ENCODE data around the gene ZGRF1. TPM values are rescaled to one million over a fixed set of nuclear protein-coding genes. Genes with fewer than 3 reads are reported as not detected.
A peak's percentile ranks its signal among the peaks of the same experiment; 100 is the strongest.
"Not testable (repeated sequence)": the region's sequence is repeated elsewhere in the genome, so short reads cannot be mapped to it uniquely, and the experiment has no call there.

The ZGRF1 gene
- total RNA-seq, 1 donor from 2014 or later = 19.9 TPM

DNA sequence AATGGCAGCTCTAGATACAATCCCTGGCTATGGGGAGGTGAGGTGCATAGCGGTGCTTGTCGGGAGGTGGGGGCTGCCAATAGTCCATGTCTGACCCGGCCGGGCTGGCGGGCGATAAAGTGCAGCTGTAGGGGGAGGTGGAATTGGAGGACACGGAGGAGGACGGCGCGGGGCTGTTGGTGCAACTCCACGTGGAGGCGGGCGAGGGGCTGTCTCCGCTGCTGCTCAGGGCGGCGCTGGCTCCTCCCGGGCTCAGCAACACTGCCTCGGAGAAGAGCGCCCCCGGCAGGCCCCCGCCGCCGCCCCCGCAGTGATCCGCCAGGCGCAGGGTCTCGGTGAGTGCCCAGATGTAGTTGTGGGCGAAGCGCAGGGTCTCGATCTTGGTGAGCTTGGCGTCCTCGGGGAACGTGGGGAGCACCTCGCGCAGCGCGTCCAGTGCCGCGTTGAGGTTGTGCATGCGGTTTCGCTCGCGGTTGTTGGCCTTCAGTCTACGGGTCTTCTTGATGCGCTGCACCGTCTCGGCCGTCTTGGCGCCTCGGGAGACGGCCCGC lies 122.0 kb downstream of the ZGRF1 start:
- DNase-seq = no peak

DNA sequence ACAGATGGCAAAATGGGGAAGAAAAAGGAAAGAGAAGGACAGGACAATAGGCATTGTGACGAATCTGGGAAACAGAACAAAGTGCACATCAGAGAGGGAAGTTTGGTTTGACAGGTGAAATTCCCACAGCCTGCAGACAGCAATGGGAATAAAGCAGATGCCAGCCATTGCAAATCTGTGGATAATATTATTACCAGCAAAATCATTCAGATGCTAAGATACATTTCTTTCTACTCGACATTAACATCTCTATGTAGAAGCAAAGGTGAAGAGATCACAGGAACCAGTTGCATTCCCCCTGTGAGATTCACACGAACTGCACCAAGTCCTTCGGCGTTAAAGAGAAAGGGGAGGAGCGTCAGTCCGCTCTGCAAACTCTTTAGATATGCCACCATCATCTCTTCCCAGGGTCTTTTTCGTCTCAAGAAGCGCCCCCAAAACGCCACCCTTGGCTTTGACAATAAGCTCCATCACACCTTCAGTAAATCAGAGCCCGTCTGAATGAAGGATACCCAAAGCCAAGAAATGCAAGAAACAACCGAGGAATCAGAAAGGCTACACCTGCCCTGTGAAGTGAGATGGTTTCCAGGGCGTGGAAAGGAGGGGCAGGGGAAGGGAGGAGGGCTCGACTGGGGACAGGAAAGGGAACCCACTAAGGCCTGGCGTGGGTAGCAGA lies 122.6 kb downstream of the ZGRF1 start:
- DNase-seq = peak; percentile 10

DNA sequence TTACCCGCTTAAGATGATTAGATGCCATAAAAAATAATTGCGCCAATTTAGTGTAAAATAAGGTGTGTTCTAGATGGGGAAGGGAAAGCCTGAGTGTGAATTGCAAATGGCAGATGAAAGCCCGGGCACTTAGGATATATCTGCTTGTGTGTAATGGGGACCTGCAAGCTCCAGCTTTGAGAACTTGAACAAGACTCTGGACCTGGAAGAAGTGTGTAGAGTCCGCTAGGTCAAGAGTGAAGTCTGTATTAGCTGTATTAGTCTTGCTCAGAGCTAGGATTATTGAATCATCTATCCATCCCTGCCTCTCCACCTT lies 124.9 kb downstream of the ZGRF1 start:
- DNase-seq = no peak

DNA sequence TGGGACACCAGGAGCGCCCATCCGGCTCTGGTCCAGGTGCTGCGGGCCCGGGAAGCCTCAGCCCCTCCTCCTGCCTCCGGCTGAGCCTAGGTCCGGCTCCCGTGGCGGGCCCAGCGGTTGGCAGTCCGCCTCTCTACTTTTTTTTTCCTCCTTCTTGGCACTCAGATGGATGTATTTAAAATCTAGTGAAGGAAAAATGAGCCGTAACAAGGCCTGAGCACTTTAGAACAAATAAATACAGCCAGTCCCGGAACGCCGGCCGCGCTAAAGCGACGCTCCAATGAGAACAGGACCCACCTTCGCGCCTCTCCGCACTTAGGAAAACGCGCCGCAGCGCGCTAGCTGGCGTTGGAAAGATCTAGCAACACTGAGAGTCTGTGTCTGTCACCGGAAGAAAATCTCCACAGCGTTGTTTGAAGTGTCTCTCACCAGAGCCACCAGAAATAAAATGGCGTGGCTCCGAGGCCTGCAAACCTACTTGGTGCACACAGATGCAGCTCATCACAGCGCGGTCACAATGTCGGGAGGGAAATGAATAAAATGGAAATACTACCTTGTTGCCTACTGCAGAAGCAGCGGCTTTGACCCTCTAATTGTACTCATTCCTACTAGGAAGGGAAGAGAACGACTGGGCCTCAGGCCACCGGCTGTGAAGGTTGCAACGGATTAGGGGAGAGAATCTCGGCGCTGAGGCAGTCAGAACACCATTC lies 125.5 kb downstream of the ZGRF1 start:
- peak; percentile 39 for DNase-seq

DNA sequence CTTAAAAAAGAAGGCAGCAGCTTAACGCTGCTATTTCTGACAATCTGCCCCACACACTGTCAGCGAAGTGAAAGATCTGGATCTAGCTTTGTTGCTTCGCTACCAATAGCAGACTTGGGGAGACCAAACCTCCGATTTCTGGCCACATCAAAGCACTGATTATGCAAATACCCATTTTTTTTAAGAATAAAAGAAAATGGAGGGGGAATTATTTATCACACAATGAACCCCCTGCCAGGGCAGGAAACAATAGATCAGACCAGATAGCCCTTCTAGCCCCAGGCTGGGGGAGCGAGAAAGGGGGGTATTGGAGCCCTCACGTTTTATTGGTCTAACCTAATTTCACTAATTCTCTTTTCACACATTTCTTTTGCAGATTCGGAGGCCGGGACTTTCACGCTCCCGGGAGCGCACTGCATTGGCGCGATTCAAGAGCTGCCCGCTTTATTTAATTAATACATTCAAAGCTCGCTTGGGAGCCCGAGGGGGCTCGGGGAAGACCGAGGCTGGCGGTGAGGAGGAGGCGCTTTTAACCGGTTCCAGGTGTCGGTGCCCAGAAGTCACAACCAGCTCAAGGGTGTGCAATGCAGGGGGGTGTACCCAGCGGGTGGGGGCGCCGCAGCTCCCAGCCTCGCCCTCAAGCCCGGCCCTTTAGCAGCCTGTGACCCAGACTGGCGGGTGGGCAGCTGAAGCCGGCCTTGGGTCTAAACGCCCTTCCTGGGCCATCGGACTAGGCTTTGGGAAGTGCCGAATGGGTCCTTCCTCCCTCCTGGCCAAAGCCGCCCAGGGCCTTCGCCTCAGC lies 126.2 kb downstream of the ZGRF1 start:
- peak; percentile 27 for DNase-seq

DNA sequence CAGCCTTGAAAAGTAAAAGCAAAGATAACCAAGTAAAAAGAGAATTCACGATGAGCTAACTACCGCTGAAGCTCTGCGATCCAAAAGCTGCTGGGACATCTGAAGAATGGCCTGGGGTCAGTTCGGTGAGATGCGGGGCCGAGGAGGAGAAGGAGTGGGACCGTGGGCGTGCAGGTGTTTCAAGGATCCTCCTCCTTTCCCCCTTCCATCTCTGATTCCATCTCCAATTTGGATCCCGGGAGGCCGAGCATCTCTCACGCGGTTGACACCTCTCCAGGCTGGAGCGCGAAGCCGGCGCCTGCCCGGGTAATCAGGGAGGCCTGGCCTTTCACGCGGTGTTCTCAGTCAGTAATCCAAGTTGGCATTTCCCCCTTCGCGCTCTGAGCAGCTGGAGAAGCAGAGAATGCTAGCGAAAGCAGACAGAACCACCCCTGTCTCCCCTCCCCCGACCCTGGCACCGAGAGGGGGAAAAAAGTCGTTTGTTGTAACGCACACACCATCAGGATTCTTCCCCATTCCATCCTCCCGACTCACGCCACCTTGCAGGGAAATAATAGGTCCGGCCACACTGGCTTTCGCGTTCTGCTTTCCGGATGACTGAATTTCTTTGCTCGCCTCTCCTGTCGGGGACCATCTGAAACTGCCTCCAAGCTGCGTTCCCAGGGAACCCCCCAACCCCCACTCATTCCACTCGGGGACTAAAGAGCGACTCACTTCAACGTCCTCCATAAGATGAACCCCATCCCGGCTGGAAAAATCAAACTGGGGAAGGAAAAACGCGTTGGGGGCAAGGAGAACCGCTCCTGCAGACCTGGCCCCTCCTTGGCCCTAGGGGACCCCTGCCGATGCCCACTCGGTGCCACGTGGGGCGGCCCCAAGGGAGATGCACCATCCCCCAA lies 127.2 kb downstream of the ZGRF1 start:
- peak; percentile 48 for DNase-seq

DNA sequence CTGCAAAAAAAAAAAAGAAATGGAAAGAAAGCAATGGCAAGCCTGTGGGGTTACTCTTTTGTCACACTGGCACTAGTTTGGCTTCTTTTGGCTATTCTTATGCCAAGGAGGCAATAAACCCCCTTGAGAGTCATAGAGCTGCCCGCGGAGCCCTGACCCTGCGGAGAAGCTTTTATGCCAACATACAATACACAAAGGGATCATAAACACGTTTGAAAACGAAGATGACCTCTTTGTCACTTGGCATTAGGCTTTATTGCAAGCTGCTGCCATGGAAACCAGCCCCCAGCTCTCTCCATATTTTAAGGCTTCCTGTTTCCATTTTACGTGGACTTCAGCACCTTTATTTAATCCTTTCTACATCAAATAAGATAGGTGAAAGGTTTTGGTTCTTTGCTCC lies 128.4 kb downstream of the ZGRF1 start:
- no peak for DNase-seq

DNA sequence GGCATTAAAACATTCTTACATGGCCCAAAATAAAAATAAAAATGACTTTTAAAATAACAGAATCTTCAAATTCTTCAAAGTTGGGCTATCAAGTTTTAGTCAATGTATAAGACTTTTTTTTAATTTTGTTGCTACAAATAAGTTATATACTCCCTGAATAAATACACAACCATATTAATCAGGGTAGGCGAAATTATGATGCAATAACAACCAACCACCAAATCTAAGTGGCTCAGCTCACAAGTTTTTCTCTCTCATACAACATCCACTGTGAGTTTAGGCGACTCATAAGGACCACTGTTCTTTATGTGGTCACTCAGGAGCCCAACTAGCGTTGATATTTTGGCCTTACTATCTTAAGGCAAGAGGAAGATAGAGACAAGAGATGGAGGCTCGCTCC lies 131.9 kb downstream of the ZGRF1 start:
- DNase-seq = no peak

DNA sequence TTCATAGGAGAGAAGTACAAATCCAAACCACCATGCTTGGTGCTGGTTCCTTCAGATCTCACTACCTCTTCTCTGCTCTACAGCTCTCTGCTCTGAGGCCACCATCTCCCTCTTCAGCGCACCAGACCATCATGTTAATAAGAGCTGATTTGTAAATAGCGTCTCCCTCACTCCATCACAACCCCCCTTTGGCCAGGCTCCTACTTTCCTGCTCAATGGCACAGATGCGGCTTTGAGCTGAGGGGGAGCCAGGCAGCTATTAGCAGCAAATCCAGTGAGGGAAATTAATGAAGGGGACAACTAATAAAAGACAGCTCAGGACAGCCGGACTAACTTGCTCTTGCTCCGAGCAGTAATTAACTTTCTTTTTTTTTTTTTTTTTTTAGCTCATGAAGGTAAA lies 133.8 kb downstream of the ZGRF1 start:
- no peak for DNase-seq

DNA sequence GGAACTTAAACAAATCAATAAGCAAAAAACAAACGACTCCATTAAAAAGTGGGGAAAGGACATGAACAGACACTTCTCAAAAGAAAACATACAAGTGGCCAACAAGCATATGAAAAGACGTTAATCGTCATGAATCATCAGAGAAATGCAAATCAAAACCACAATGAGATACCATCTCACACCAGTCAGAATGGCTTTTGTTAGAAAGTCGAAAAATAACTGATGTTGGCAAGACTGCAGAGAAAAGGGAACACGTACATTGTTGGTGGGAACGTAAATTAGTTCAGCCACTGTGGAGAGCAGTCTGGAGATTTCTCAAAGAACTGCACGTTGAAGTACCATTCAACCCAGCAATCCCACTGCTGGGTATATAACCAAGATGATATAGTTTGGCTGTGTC lies 144.4 kb downstream of the ZGRF1 start:
- DNase-seq = no peak

DNA sequence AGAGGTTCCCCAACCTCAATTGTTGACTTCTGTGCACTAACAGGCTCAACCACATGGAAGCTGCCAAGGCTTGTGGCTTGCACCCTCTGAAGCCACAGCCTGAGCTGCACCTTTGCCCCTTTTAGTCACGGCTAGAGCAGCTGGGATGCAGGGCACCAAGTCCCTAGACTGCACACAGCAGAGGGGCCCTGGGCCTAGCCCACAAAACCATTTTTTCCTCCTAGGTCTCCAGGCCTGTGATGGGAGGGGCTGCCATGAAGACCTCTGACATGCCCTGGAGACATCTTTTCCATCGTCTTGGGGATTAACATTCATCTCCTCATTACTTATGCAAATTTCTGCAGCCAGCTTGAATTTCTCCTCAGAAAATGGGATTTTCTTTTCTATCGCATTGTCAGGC lies 145.9 kb downstream of the ZGRF1 start:
- not testable (repeated sequence) for DNase-seq

Small RNA genes within 50 kb of the gene (small RNA-seq; reads per million reads assigned to genes)
- gene MIR302A (ENCODE audit: low replicate concordance) (0.76 reads per million, percentile 82 among the genes with 10 or more reads in this experiment), gene MIR302C (ENCODE audit: low replicate concordance) (0.13 reads per million), gene MIR302D (ENCODE audit: low replicate concordance) (0.44 reads per million, percentile 69 among the genes with 10 or more reads in this experiment), gene MIR367 (ENCODE audit: low replicate concordance) (not detected)

Other genes with a start within 250 kb of the ZGRF1 start
- gene NEUROG2, start 120.7 kb downstream of the ZGRF1 start, total RNA-seq = not detected
- gene LARP7, start 234 bp upstream of the ZGRF1 start, total RNA-seq = 45.4 TPM

Measured in tongue (tissue), 3 donors.